AG09319 (cell line): ENCODE results near the gene UBQLN1.
A peak's percentile ranks its signal among the peaks of the same experiment; 100 is the strongest.
"Not testable (repeated sequence)": the region's sequence is repeated elsewhere in the genome, so short reads cannot be mapped to it uniquely, and the experiment has no call there.

Experiments
- DNase-seq: peaks from one replicate; pipeline ENCODE4 v3.0.0-alpha.2; 2010; ENCODE audit warnings: low read depth; ENCODE audit errors: extremely low read depth
- TF ChIP-seq, protein P1 (sequence below): IDR thresholded peaks from 2 replicates; pipeline ENCODE4 v1.5.1; 2011; ENCODE audit warnings: low read depth, mild to moderate bottlenecking, inconsistent platforms, low read length, moderate library complexity

UBQLN1 gene

DNA sequence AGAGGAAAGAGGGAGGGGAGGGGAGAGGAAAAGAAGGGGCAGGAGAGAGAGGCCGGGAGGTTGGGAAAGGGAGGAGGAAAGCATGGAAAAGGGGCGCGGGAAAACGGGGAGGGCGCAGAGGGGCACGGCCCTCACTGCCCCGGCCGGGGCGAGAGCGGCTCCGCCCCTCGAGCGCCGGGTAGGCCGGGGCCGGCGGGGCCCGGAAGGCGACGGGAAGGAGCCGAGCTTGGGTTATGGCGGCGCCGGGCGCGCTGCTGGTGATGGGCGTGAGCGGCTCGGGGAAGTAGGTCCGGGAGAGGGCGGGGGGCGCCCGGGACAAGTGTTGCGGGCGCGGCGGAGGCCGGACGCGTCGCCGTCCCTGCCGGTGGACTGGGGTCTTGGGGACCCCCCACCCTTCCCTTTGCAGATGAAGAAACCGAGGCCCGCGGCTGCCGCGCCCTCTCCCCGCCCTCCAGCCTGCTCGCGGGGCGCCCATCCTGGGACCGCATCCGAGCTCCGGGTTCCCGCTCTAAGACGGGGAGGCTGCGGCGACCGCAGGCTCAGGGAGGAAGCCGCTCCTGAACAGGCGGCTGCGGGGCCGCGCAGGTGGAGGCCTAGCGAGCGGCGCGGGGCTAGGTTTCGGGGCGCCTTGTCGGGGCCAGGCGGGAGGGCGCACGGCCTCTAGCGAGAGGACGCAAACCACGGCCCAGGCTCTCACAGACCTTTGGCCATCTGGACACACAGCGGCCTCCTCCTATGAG is 84.6 kb downstream of the UBQLN1 start, which contains the start of gene IDNK:
Gene IDNK, plus strand, starts transcription at position 205 of the 740 bp plus-strand sequence. Its CDS starts 29 bp downstream, at position 234.
- TF ChIP-seq, protein P1, sequence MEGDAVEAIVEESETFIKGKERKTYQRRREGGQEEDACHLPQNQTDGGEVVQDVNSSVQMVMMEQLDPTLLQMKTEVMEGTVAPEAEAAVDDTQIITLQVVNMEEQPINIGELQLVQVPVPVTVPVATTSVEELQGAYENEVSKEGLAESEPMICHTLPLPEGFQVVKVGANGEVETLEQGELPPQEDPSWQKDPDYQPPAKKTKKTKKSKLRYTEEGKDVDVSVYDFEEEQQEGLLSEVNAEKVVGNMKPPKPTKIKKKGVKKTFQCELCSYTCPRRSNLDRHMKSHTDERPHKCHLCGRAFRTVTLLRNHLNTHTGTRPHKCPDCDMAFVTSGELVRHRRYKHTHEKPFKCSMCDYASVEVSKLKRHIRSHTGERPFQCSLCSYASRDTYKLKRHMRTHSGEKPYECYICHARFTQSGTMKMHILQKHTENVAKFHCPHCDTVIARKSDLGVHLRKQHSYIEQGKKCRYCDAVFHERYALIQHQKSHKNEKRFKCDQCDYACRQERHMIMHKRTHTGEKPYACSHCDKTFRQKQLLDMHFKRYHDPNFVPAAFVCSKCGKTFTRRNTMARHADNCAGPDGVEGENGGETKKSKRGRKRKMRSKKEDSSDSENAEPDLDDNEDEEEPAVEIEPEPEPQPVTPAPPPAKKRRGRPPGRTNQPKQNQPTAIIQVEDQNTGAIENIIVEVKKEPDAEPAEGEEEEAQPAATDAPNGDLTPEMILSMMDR: no peak
- DNase-seq: no peak

- TF ChIP-seq, protein P1: no peak
- DNase-seq: no peak
Observed at GRCh38 chr9:83622433-83622938, 85.3 kb downstream of the UBQLN1 start.

- TF ChIP-seq, protein P1: peak; percentile 75
- DNase-seq: no peak
Observed at GRCh38 chr9:83620841-83621636, 86.7 kb downstream of the UBQLN1 start.

DNA sequence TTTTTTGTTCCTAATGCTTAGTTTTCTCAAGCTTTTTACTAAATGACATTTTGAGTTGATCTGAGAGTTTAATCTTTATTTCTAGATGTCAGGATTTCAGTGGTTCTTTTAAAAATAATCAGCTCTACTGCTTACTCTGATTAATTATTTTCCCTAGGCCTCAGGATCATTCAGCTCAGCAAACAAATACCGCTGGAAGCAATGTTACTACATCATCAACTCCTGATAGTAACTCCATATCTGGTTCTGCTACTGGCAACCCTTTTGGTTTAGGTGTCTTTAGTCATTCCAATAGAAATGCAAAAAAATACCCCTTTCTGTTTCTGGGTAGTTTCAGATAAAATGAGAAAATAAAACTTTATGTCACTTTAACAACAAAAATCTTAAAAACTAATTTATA is 90.5 kb downstream of the UBQLN1 start:
- no peak for DNase-seq
- TF ChIP-seq, protein P1: no peak

GRCh38 chr9:83613298-83613697 is 94.5 kb downstream of the UBQLN1 start:
- DNase-seq: not testable (repeated sequence)
